NB4 (cell line): Measurements from ENCODE around the gene PCDHGB7.

Experiments
- CTCF ChIP-seq: IDR thresholded peaks from one replicate; pipeline ENCODE4 v1.5.1; 2012; ENCODE audit warnings: low read depth, low read length
- MAX ChIP-seq: IDR thresholded peaks from 2 replicates; pipeline ENCODE4 v1.6.1; 2011; ENCODE audit warnings: low read depth, low read length

- no peak for TF ChIP-seq MAX
- TF ChIP-seq CTCF, result no peak
Observed at GRCh38 chr5:141374627-141375026, 42.9 kb upstream of the PCDHGB7 start.
